HG03066 (cell line): ENCODE measurements around the gene GJB3.
"Not testable (repeated sequence)": the region's sequence is repeated elsewhere in the genome, so short reads cannot be mapped to it uniquely, and the experiment has no call there.

Experiments used
- ATAC-seq: cut with Tn5 transposase; IDR thresholded peaks from one replicate; pipeline ENCODE4 v1.9.1; 2021; ENCODE audit warnings: low read depth; ENCODE audit not compliant: unreplicated experiment

Gene GJB3

GRCh38 chr1:34818862-34819261, 37.8 kb downstream of the GJB3 start:
- not testable (repeated sequence) for ATAC-seq

GRCh38 chr1:34822202-34822601, 41.2 kb downstream of the GJB3 start:
- no peak for ATAC-seq

GRCh38 chr1:34824817-34825454, 43.9 kb downstream of the GJB3 start:
- no peak for ATAC-seq

- no peak for ATAC-seq
Measured at GRCh38 chr1:34825455-34826091, 44.6 kb downstream of the GJB3 start.

- no peak for ATAC-seq
Measured at GRCh38 chr1:34827341-34827941, 46.4 kb downstream of the GJB3 start.

GRCh38 chr1:34828611-34829010, 47.6 kb downstream of the GJB3 start:
- ATAC-seq, result no peak

- no peak for ATAC-seq
Measured at GRCh38 chr1:34829250-34829649, 48.2 kb downstream of the GJB3 start.

GRCh38 chr1:34831721-34832246, 50.8 kb downstream of the GJB3 start:
- no peak for ATAC-seq

- no peak for ATAC-seq
Measured at GRCh38 chr1:34833711-34834110, 52.7 kb downstream of the GJB3 start.
